22Rv1 (cell line): ENCODE results near the gene FCAMR.

Experiments used
- H3K27ac ChIP-seq: fragments of 450-650 bp; 2 replicates; pipeline ENCODE4 v1.5.1; 2017
- ZFX ChIP-seq: fragments of 450-650 bp; IDR thresholded peaks from 2 replicates; pipeline ENCODE4 v1.6.1; 2017; ENCODE audit warnings: antibody characterized with exemption, borderline replicate concordance
- TF ChIP-seq, protein P1 (sequence below): fragments of 450-650 bp; IDR thresholded peaks from 2 replicates; pipeline ENCODE4 v1.5.1; 2017; ENCODE audit warnings: mild to moderate bottlenecking

Gene FCAMR

GRCh38 chr1:206944703-206945102 is 25.6 kb downstream of the FCAMR start:
- no peak overlapping the region for H3K27ac ChIP-seq
- TF ChIP-seq, protein P1, sequence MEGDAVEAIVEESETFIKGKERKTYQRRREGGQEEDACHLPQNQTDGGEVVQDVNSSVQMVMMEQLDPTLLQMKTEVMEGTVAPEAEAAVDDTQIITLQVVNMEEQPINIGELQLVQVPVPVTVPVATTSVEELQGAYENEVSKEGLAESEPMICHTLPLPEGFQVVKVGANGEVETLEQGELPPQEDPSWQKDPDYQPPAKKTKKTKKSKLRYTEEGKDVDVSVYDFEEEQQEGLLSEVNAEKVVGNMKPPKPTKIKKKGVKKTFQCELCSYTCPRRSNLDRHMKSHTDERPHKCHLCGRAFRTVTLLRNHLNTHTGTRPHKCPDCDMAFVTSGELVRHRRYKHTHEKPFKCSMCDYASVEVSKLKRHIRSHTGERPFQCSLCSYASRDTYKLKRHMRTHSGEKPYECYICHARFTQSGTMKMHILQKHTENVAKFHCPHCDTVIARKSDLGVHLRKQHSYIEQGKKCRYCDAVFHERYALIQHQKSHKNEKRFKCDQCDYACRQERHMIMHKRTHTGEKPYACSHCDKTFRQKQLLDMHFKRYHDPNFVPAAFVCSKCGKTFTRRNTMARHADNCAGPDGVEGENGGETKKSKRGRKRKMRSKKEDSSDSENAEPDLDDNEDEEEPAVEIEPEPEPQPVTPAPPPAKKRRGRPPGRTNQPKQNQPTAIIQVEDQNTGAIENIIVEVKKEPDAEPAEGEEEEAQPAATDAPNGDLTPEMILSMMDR = no peak
- TF ChIP-seq ZFX = no peak

DNA sequence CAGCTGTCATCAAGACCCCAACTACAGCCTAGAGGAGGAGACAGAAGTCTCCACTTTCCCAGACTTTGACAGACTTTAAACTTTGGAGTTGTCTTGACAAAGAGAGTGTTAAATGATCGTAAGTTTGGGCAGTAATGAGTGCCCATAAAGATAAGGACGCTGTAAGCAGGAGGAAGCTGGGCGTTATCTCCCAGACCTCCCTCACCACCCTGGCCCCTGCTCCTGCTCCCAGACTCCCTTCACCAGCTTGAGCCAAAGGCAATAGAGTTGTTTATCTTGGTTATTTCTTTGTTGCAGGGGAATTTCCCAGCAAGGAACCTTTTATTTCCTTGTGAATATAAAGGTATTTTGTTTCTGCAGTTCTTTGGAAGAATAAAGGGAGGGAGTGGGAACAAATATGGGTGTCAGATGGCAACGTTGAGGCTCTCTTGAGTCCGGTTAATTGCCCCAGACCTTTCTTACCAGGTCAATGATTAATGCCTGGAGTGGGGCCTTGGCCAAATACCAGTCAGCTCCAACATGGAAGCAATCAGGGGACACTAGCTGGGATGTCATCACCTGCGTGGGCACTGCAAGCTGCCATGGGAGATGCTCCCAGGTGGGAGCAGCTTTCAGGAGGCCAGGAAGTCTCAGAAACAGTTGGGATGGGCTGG is 28.4 kb downstream of the FCAMR start:
- H3K27ac ChIP-seq = no peak overlapping the region
- TF ChIP-seq, protein P1 = no peak
- no peak for TF ChIP-seq ZFX

GRCh38 chr1:206940588-206940936 is 29.7 kb downstream of the FCAMR start:
- no peak for TF ChIP-seq ZFX
- TF ChIP-seq, protein P1 = no peak
- no peak overlapping the region for H3K27ac ChIP-seq

DNA sequence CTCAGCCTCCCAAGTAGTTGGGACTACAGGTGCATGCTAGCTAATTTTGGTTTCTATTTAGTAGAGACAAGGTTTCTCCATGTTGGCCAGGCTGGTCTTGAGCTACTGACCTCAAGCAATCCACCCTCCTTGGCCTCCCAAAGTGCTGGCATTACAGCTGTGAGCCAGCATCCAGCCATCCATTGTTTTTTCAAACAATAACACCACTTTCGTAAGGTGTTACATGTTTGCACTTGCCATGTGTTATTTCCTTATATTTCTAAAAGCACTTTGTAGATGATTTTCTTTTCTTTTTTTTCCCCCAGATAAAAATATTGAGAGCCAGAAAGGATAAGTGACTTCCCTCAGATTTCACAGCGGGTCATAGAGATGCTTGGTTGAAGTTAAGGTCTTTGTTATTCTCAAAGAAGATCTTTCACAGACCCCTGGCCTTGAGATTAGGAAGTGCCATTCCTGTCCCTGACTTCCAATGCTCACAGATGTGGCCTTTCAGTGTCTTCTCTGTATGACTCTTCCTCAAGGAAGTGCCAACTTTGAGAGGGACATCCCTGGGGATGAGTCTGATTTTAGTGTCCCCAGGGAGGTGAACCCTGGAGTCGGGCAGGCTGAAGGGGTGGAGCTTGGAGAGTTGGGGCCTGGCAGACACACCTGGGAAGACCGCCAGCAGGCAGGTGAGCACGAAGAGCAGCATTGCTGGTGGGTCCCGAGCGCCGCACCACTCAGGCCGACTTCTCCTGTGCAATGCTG is 30.2 kb downstream of the FCAMR start:
- TF ChIP-seq ZFX = no peak
- TF ChIP-seq, protein P1 = no peak

GRCh38 chr1:206939131-206939530 is 31.1 kb downstream of the FCAMR start:
- TF ChIP-seq, protein P1 = no peak
- TF ChIP-seq ZFX = no peak
- H3K27ac ChIP-seq = no peak overlapping the region

More for the DNA sequence above, 30.2 kb downstream of the FCAMR start:
- no peak overlapping the region for H3K27ac ChIP-seq

DNA sequence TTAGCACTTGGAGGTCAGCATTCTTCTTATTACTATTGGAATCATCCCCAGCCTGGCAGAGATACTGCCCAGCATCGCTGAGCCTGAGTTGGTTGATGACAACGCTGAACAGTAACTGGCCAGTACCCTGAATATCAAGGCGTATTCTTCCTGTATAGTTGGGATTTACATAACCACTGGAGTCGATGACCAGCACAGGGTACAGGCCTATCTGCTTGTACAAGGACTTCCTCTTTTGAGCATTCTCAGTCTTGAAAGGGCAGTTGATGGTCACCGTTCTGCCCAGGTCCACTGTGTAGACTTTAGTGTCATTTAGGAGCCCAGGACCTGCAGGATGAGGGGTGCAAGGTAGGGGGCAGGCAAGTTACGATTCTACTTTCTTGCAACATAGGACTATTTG is 32.8 kb downstream of the FCAMR start:
- no peak for TF ChIP-seq ZFX
- TF ChIP-seq, protein P1 = no peak
- H3K27ac ChIP-seq = no peak overlapping the region

GRCh38 chr1:206935491-206936067 is 34.7 kb downstream of the FCAMR start:
- TF ChIP-seq, protein P1 = peak; percentile 70
- TF ChIP-seq ZFX = no peak
- no peak overlapping the region for H3K27ac ChIP-seq
